Spleen (tissue), 7 donors: ENCODE data around the gene NOP56.

Experiments
- POLR2A ChIP-seq, 3 donors: fragments of 450-650 bp; IDR thresholded peaks; one replicate each; pipeline ENCODE4 v1.5.1; 2017; ENCODE audit warnings: antibody characterized with exemption in 3 of 3, mild to moderate bottlenecking in 1 of 3
- TF ChIP-seq, protein P1 (sequence below), 11 experiments: fragments of 200-600 bp in 7 of 11; fragments of 450-650 bp in 4 of 11; sonication (generic) in 4 of 11; IDR thresholded peaks in 8 of 11; conservative IDR thresholded peaks in 3 of 11; 1 replicate in 7 of 11; 2 replicates in 4 of 11; pipeline versions ENCODE4 v1.4.0 to v1.8.0; 2016 to 2021; ENCODE audit warnings: antibody characterized with exemption in 11 of 11, inconsistent platforms in 4 of 11, mild to moderate bottlenecking in 1 of 11
- donor health status: DM: no; HTN: no; CAD: no; lungs with moderate emphysema.
- donor health status: DM: no; HTN: no; CAD: no.
- donor health status: DM: no; HTN: no; CAD: no.

DNA sequence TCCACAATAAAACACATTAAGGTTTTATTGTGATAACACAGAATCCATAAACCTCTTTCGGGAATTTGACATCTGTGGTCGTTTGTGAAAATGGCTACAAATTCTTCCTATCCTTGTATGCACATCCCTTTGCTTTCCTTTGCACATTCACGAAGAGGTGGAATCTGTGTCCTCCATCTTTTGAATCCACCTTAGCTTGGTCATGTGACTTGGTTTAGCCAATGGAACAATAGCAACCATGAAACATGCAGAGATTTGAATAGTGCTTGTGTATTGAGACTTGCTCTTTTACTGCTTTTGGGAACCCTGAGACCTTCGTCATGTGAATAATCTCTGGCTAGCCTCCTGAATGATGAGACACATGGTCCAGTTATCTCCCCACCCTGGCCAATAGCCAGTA, 49.7 kb upstream of the NOP56 start:
- TF ChIP-seq, protein P1, sequence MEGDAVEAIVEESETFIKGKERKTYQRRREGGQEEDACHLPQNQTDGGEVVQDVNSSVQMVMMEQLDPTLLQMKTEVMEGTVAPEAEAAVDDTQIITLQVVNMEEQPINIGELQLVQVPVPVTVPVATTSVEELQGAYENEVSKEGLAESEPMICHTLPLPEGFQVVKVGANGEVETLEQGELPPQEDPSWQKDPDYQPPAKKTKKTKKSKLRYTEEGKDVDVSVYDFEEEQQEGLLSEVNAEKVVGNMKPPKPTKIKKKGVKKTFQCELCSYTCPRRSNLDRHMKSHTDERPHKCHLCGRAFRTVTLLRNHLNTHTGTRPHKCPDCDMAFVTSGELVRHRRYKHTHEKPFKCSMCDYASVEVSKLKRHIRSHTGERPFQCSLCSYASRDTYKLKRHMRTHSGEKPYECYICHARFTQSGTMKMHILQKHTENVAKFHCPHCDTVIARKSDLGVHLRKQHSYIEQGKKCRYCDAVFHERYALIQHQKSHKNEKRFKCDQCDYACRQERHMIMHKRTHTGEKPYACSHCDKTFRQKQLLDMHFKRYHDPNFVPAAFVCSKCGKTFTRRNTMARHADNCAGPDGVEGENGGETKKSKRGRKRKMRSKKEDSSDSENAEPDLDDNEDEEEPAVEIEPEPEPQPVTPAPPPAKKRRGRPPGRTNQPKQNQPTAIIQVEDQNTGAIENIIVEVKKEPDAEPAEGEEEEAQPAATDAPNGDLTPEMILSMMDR (IDR thresholded peaks at IDR 0.05 in 8 of 11, conservative IDR thresholded peaks at IDR 0.05 in 3 of 11) = no peak
- TF ChIP-seq POLR2A (IDR thresholded peaks at IDR 0.05) = no peak
